Activated B cell treated with CpG ODN at 0.5 μM for 24 hours (primary cell): ENCODE results near the gene GUCD1. TPM values are rescaled to one million over a fixed set of nuclear protein-coding genes. Genes with fewer than 3 reads are reported as not detected.

Experiments used
- ATAC-seq: fragments of 200-7000 bp; cut with Tn5 transposase; one replicate; pipeline ENCODE4 v1.10.0; 2021; ENCODE audit warnings: low read depth, mild to moderate bottlenecking, moderate library complexity
- CTCF ChIA-PET: fragments of 350-600 bp; sonication (Branson Sonifier 250); formaldehyde crosslinking; loops from one replicate; lab custom pipeline; 2021; ENCODE audit warnings: antibody characterized with exemption; lab: Charles Lee
- POLR2A ChIA-PET: fragments of 350-600 bp; sonication (Branson Sonifier 250); formaldehyde crosslinking; loops from one replicate; lab custom pipeline; 2021; ENCODE audit warnings: antibody characterized with exemption; lab: Charles Lee
- DNase-seq: peaks from one replicate; pipeline ENCODE4 v3.0.0; 2022
- H3K27ac Mint-ChIP-seq: one replicate; pipeline ENCODE4 v1.8.0; 2020; ENCODE audit warnings: mixed read lengths
- H3K27me3 Mint-ChIP-seq: one replicate; pipeline ENCODE4 v1.8.0; 2021; ENCODE audit warnings: mixed read lengths
- H3K36me3 Mint-ChIP-seq: one replicate; pipeline ENCODE4 v1.8.0; 2021; ENCODE audit warnings: low read depth, mixed read lengths
- H3K4me1 Mint-ChIP-seq: one replicate; pipeline ENCODE4 v1.8.0; 2021; ENCODE audit warnings: mixed read lengths
- H3K4me3 Mint-ChIP-seq: one replicate; pipeline ENCODE4 v1.8.0; 2020; ENCODE audit warnings: mild to moderate bottlenecking, mixed read lengths
- H3K9me3 Mint-ChIP-seq: one replicate; pipeline ENCODE4 v1.8.0; 2020; ENCODE audit warnings: mixed read lengths
- intact Hi-C: fragments of 100-400 bp; cut with micrococcal nuclease; formaldehyde crosslinking; loops from one replicate; pipeline ENCODE4 v1.15.1; 2024
- total RNA-seq: library from RNA; stranded (reverse); gene quantifications from 2 replicates; pipeline ENCODE4 v1.2.3, GENCODE V29; 2022
- TF ChIP-seq, protein P1 (sequence below): fragments of 200-600 bp; IDR thresholded peaks from one replicate; pipeline ENCODE4 v1.8.0; 2022; ENCODE audit warnings: antibody characterized with exemption, mild to moderate bottlenecking

GUCD1 gene
- total RNA-seq, 1 donor from 2014 or later = 141 TPM

DNA sequence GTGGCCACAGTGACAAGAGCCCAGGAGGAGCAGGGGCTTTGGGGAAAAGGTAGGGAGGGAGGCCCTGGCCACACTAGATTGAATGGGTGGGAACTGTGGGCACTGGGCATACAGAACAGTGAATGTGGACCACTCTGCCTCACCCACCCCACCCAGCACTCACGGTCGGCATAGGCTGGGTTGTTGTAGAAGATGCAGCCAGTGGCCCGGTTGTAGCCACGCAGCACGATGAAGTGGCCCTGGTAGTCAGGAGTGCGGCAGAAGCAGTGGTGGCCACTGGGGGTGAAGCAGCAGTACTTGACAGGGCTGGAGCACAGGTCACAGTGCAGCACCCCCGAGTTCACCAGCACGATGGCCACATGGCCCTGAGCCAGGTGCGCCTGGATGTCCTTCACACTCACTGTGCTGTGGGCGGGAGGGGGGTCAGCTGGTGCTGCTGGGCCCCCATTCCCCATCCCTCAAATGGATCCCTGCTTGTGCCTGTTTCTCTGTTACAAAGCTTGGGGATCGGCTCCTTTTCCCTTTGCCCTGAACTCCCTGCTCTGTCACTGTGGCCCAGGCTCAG is 11.2 kb downstream of the GUCD1 start:
- no peak overlapping the region for H3K4me3 Mint-ChIP-seq
- intact Hi-C loops = no loop called here
- ATAC-seq (no peak), DNase-seq (no peak)
- peaks cover 42% of the 10 kb centered on the region for H3K4me1 Mint-ChIP-seq
- CTCF ChIA-PET = no interaction called here
- no peaks in the 10 kb centered on the region for H3K9me3 Mint-ChIP-seq
- H3K36me3 Mint-ChIP-seq = peaks cover 93% of the 10 kb centered on the region
- no peaks in the 10 kb centered on the region for H3K27me3 Mint-ChIP-seq
- no peak overlapping the region for H3K27ac Mint-ChIP-seq
- TF ChIP-seq, protein P1, sequence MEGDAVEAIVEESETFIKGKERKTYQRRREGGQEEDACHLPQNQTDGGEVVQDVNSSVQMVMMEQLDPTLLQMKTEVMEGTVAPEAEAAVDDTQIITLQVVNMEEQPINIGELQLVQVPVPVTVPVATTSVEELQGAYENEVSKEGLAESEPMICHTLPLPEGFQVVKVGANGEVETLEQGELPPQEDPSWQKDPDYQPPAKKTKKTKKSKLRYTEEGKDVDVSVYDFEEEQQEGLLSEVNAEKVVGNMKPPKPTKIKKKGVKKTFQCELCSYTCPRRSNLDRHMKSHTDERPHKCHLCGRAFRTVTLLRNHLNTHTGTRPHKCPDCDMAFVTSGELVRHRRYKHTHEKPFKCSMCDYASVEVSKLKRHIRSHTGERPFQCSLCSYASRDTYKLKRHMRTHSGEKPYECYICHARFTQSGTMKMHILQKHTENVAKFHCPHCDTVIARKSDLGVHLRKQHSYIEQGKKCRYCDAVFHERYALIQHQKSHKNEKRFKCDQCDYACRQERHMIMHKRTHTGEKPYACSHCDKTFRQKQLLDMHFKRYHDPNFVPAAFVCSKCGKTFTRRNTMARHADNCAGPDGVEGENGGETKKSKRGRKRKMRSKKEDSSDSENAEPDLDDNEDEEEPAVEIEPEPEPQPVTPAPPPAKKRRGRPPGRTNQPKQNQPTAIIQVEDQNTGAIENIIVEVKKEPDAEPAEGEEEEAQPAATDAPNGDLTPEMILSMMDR = no peak
- POLR2A ChIA-PET = no interaction called here

GRCh38 chr22:24543185-24543601 is 11.7 kb downstream of the GUCD1 start:
- no peaks in the 10 kb centered on the region for H3K9me3 Mint-ChIP-seq
- DNase-seq (no peak), ATAC-seq (no peak)
- ChIA-PET CTCF (no interaction called here), POLR2A (interaction anchor here (2.6 kb wide), 1 partner anchor 11 kb away, joined by 22 read pairs; the partner anchor contains the start of gene GUCD1)
- peaks cover 39% of the 10 kb centered on the region for H3K4me1 Mint-ChIP-seq
- H3K27ac Mint-ChIP-seq = peak overlapping the region; percentile 35
- H3K4me3 Mint-ChIP-seq = no peak overlapping the region
- no peaks in the 10 kb centered on the region for H3K27me3 Mint-ChIP-seq
- intact Hi-C loops = no loop called here
- H3K36me3 Mint-ChIP-seq = peaks cover 89% of the 10 kb centered on the region
- TF ChIP-seq, protein P1 = no peak

DNA sequence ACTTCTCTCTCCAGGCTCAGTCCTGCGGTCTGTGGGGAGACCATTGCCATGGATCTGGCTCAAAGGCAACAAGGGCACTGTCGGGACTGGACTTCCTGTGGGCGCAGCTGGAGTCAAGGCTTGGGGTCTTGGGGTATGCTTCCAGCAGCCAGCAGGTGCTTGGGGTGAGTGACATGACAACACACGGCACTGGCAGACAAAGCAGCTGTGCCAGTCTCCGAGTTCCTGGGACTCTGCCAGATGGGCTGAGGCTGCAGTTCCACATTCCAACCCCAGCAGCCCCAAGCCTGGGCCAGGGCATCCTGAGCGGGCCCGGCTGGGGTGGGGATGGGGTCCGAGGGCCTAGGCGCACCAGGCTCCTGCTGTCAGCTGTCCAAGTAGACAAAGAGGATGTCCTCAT is 12.3 kb downstream of the GUCD1 start:
- H3K4me3 Mint-ChIP-seq = no peak overlapping the region
- no peaks in the 10 kb centered on the region for H3K27me3 Mint-ChIP-seq
- H3K4me1 Mint-ChIP-seq = peaks cover 39% of the 10 kb centered on the region
- ChIA-PET CTCF (no interaction called here), POLR2A (interaction anchor here (2.6 kb wide), 1 partner anchor 11 kb away, joined by 22 read pairs; the partner anchor contains the start of gene GUCD1)
- intact Hi-C loops = no loop called here
- DNase-seq = no peak
- peaks cover 89% of the 10 kb centered on the region for H3K36me3 Mint-ChIP-seq
- TF ChIP-seq, protein P1 = no peak
- H3K9me3 Mint-ChIP-seq = no peaks in the 10 kb centered on the region
- no peak for ATAC-seq
- H3K27ac Mint-ChIP-seq = peak overlapping the region; percentile 69

GRCh38 chr22:24541681-24542515 is 13.0 kb downstream of the GUCD1 start:
- DNase-seq = no peak
- TF ChIP-seq, protein P1 = no peak
- CTCF ChIA-PET = no interaction called here
- H3K4me1 Mint-ChIP-seq = peaks cover 39% of the 10 kb centered on the region
- POLR2A ChIA-PET = interaction anchor here (2.6 kb wide), 1 partner anchor 12 kb away, joined by 22 read pairs; the partner anchor contains the start of gene GUCD1
- intact Hi-C loops = no loop called here
- no peaks in the 10 kb centered on the region for H3K27me3 Mint-ChIP-seq
- peak overlapping the region; percentile 56 for H3K27ac Mint-ChIP-seq
- H3K9me3 Mint-ChIP-seq = no peaks in the 10 kb centered on the region
- peak overlapping the region; percentile 11 for H3K4me3 Mint-ChIP-seq
- peak; percentile 25 for ATAC-seq
- peaks cover 83% of the 10 kb centered on the region for H3K36me3 Mint-ChIP-seq

DNA sequence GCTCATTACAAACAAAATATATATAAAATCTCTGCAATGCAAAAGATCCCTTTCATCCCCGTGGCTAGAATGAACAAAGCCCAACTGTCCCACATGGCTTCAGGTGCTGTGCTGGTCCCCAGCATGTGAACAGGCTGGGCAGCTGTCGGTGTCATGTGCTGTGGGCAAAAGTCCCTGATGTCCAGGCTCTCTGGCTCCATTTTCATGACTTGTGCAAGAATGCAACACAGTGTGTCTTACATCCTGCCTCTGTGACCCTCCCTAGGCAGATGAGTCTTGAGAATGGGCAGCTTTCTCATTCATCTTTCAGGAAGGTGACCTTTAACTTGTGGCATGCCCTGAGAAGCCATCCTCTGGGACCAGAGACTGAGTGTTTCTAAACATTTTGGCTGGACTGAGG is 14.5 kb downstream of the GUCD1 start:
- no peaks in the 10 kb centered on the region for H3K9me3 Mint-ChIP-seq
- TF ChIP-seq, protein P1 = no peak
- no peak for DNase-seq
- peaks cover 39% of the 10 kb centered on the region for H3K4me1 Mint-ChIP-seq
- peak overlapping the region; percentile 69 for H3K27ac Mint-ChIP-seq
- no peak for ATAC-seq
- intact Hi-C loops = no loop called here
- H3K4me3 Mint-ChIP-seq = no peak overlapping the region
- H3K27me3 Mint-ChIP-seq = no peaks in the 10 kb centered on the region
- ChIA-PET POLR2A (interaction anchor here (0.9 kb wide), 1 partner anchor 20 kb away, joined by 8 read pairs; no protein-coding TSS in a partner anchor), CTCF (no interaction called here)
- H3K36me3 Mint-ChIP-seq = peaks cover 71% of the 10 kb centered on the region
